ENCODE data around the gene TSFM.

GRCh38 chr12:57744194-57744776, 38.3 kb upstream of the TSFM start:
- TF ChIP-seq POLR2A (IDR thresholded peaks at IDR 0.05) (no peak), CTCF (IDR thresholded peaks at IDR 0.05 in 4 of 5, conservative IDR thresholded peaks at IDR 0.05 in 1 of 5) (no peak)
